SK-N-SH (cell line): ENCODE data around the gene BTBD16. TPM values are rescaled to one million over a fixed set of nuclear protein-coding genes. Genes with fewer than 3 reads are reported as not detected.

ENCODE experiments used
- CTCF ChIA-PET: fragments of 300-600, 350-600 bp; formaldehyde crosslinking; extraction: SDS; loops from one replicate; lab custom pipeline; 2021; lab: Yijun Ruan, JAX
- POLR2A ChIA-PET: fragments of 350-600 bp; sonication (Branson Sonifier 250); formaldehyde crosslinking; extraction: SDS; loops from one replicate; lab custom pipeline; 2020; ENCODE audit warnings: antibody characterized with exemption, inconsistent platforms; lab: Yijun Ruan, JAX
- DNase-seq: peaks from one replicate; pipeline ENCODE4 v3.0.0; 2012
- H2AFZ ChIP-seq: fragments of 200-600 bp; sonication (generic); 2 replicates; pipeline ENCODE4 v1.8.1; 2016; ENCODE audit warnings: antibody characterized with exemption, mild to moderate bottlenecking, low read depth
- H3F3A ChIP-seq: fragments of 200-600 bp; sonication (generic); replicated peaks from 2 replicates; pipeline ENCODE3; 2016; ENCODE audit warnings: antibody characterized with exemption, mild to moderate bottlenecking; ENCODE audit not compliant: insufficient read depth
- H3K27ac ChIP-seq, 2 experiments: fragments of 200-500 bp in 1 of 2; fragments of 200-600 bp in 1 of 2; sonication (Bioruptor generic) in 1 of 2; sonication (generic), shearing (Covaris generic) in 1 of 2; 2 replicates each; pipeline versions ENCODE4 v1.5.1 to v1.6.1; 2014 to 2016; ENCODE audit warnings: low read depth in 2 of 2, inconsistent platforms in 1 of 2, low read length in 1 of 2, mild to moderate bottlenecking in 1 of 2, mixed read lengths in 1 of 2
- H3K27me3 ChIP-seq: fragments of 200-600 bp; sonication (generic), shearing (Covaris generic); 2 replicates; pipeline ENCODE4 v1.6.1; 2016; ENCODE audit warnings: mixed run types; ENCODE audit not compliant: insufficient read depth
- H3K36me3 ChIP-seq, 2 experiments: fragments of 200-500 bp in 1 of 2; fragments of 200-600 bp in 1 of 2; sonication (Bioruptor generic) in 1 of 2; sonication (generic) in 1 of 2; replicated peaks in 1 of 2; 2 replicates each; pipeline versions ENCODE3 to v1.5.1; 2014 to 2016; ENCODE audit warnings: low read length in 1 of 2, mild to moderate bottlenecking in 1 of 2; ENCODE audit not compliant: insufficient read depth in 2 of 2, control insufficient read depth in 1 of 2
- H3K4me1 ChIP-seq, 2 experiments: fragments of 200-500 bp in 1 of 2; fragments of 200-600 bp in 1 of 2; sonication (Bioruptor generic) in 1 of 2; sonication (generic), shearing (Covaris generic) in 1 of 2; 2 replicates each; pipeline versions ENCODE4 v1.5.1 to v1.6.1; 2014 to 2016; ENCODE audit warnings: low read depth in 1 of 2, low read length in 1 of 2, mixed run types in 1 of 2; ENCODE audit not compliant: insufficient read depth in 2 of 2, control insufficient read depth in 1 of 2
- H3K4me2 ChIP-seq: fragments of 200-600 bp; sonication (generic), shearing (Covaris generic); 2 replicates; pipeline ENCODE4 v1.6.1; 2017; ENCODE audit warnings: mixed run types
- H3K4me3 ChIP-seq, 2 experiments: fragments of 200-500 bp in 1 of 2; fragments of 200-600 bp in 1 of 2; sonication (Bioruptor generic) in 1 of 2; sonication (generic), shearing (Covaris generic) in 1 of 2; 2 replicates each; pipeline versions ENCODE4 v1.5.1 to v1.8.1; 2014 to 2016; ENCODE audit warnings: low read depth in 2 of 2, inconsistent platforms in 1 of 2, low read length in 1 of 2, mild to moderate bottlenecking in 1 of 2, mixed read lengths in 1 of 2, moderate library complexity in 1 of 2
- H3K79me2 ChIP-seq: fragments of 200-600 bp; sonication (generic); 2 replicates; pipeline ENCODE4 v1.8.1; 2017; ENCODE audit warnings: mild to moderate bottlenecking; ENCODE audit not compliant: insufficient read depth
- H3K9ac ChIP-seq: fragments of 200-600 bp; sonication (generic); 2 replicates; pipeline ENCODE4 v1.6.1; 2017; ENCODE audit warnings: mixed run types
- H3K9me2 ChIP-seq: fragments of 200-600 bp; sonication (generic); 2 replicates; pipeline ENCODE4 v1.6.1; 2017; ENCODE audit warnings: mixed run types
- H3K9me3 ChIP-seq: fragments of 200-600 bp; sonication (generic); 2 replicates; pipeline ENCODE4 v1.6.1; 2017; ENCODE audit warnings: mixed run types, mild to moderate bottlenecking, moderate library complexity
- H4K20me1 ChIP-seq: fragments of 200-600 bp; sonication (generic); 2 replicates; pipeline ENCODE4 v1.6.1; 2017; ENCODE audit warnings: mild to moderate bottlenecking, mixed run types; ENCODE audit not compliant: insufficient read depth
- ELF1 ChIP-seq: IDR thresholded peaks from 2 replicates; pipeline ENCODE4 v1.4.0; 2012
- EP300 ChIP-seq, 2 experiments: IDR thresholded peaks; 2 replicates each; pipeline versions ENCODE4 v1.4.0 to v1.6.1; 2012; ENCODE audit warnings: borderline replicate concordance in 1 of 2, low read depth in 1 of 2, low read length in 1 of 2
- FOSL2 ChIP-seq: IDR thresholded peaks from 2 replicates; pipeline ENCODE4 v1.4.0; 2012; ENCODE audit warnings: low read depth, mild to moderate bottlenecking, moderate library complexity, borderline replicate concordance
- FOXJ3 ChIP-seq: sonication (generic); formaldehyde crosslinking; IDR thresholded peaks from 2 replicates; pipeline ENCODE4 v1.5.1; 2020; ENCODE audit warnings: mild to moderate bottlenecking, missing genetic modification reagents
- MEF2A ChIP-seq: IDR thresholded peaks from 2 replicates; pipeline ENCODE4 v1.4.0; 2012; ENCODE audit warnings: low read depth, borderline replicate concordance
- MXI1 ChIP-seq: IDR thresholded peaks from 2 replicates; pipeline ENCODE4 v1.6.1; 2012; ENCODE audit warnings: mild to moderate bottlenecking, low read depth, low read length, improper control_type of control experiment
- NRF1 ChIP-seq: IDR thresholded peaks from 2 replicates; pipeline ENCODE4 v1.6.1; 2012; ENCODE audit warnings: low read depth, mild to moderate bottlenecking, low read length
- RXRA ChIP-seq: IDR thresholded peaks from 2 replicates; pipeline ENCODE4 v1.4.0; 2012; ENCODE audit warnings: low read depth, mild to moderate bottlenecking, borderline replicate concordance
- SIN3A ChIP-seq: IDR thresholded peaks from 2 replicates; pipeline ENCODE4 v1.6.1; 2012; ENCODE audit warnings: low read depth, mild to moderate bottlenecking, low read length, moderate library complexity, borderline replicate concordance
- SMC3 ChIP-seq: IDR thresholded peaks from 2 replicates; pipeline ENCODE4 v1.6.1; 2012; ENCODE audit warnings: low read depth, low read length, improper control_type of control experiment
- YY1 ChIP-seq: IDR thresholded peaks from 2 replicates; pipeline ENCODE4 v1.4.0; 2012; ENCODE audit warnings: low read depth, mild to moderate bottlenecking
- WGBS: methylation state at CpG from one replicate; pipeline ENCODE4 v1.1.6; 2017; ENCODE audit warnings: low lambda C conversion rate; 5-methylcytosine and 5-hydroxymethylcytosine counted together
- polyA plus RNA-seq, 3 experiments: library from polyadenylated mRNA; depleted of rRNA; stranded (reverse); fragments of >200 nt; gene quantifications; 2 replicates each; pipeline ENCODE4 v1.2.3, GENCODE V29; 2012
- TF ChIP-seq, protein P1 (sequence below): fragments of 150-350 bp; IDR thresholded peaks from 2 replicates; pipeline ENCODE4 v1.6.1; 2016; ENCODE audit warnings: mild to moderate bottlenecking, low read depth, low read length
- TF ChIP-seq, protein P2 (sequence below): IDR thresholded peaks from 2 replicates; pipeline ENCODE4 v1.4.0; 2012; ENCODE audit warnings: low read depth, borderline replicate concordance
- TF ChIP-seq, protein P3 (sequence below): fragments of 150-350 bp; IDR thresholded peaks from 2 replicates; pipeline ENCODE4 v1.6.1; 2017; ENCODE audit warnings: antibody characterized with exemption, low read length, low read depth, borderline replicate concordance
- TF ChIP-seq, protein P4 (sequence below): IDR thresholded peaks from 2 replicates; pipeline ENCODE4 v1.4.0; 2012; ENCODE audit warnings: low read depth

Gene BTBD16
- polyA plus RNA-seq, 1 of the 3 experiments (the other 2 are of a cell fraction) = not detected

DNA sequence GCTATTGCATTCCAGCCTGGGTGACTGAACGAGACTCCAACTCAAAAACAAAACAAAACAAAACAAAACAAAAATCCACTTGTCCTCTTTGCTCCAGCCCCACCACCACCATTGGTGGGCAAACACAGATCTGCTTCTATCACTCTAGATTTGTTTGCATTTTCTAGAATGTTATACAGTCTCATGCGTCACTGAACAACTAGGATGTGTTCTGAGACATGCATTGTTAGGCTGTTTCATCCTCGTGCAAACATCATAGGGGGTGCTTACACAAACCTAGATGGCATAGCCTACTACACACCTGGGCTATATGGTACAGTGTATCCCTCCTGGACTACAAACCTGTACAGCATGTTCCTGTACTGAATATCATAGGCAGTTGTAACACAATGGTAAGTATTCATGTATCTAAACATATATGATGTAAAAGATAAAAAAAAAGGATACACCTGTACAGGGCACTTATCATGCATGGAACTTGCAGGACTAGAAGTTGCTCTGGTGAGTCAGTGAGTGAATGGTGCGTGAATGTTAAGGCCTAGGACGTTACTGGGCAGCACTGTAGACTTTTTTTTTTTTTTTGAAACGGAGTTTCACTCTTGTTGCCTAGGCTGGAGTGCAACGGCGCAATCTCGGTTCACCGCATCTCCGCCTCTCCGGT is 45.3 kb downstream of the BTBD16 start:
- H3K4me2 ChIP-seq = no peak overlapping the region
- H3K9me2 ChIP-seq = no peaks in the 10 kb centered on the region
- H3K4me1 ChIP-seq = no peaks in the 10 kb centered on the region
- ChIA-PET POLR2A (no interaction called here), CTCF (interaction anchor here (0.9 kb wide), 1 partner anchor 17 kb away, joined by 3 read pairs; no protein-coding TSS in a partner anchor)
- no peaks in the 10 kb centered on the region for H4K20me1 ChIP-seq
- WGBS = 68% methylated on average over 12 of the region's 12 CpGs
- TF ChIP-seq YY1 = no peak
- TF ChIP-seq MEF2A = no peak
- TF ChIP-seq, protein P1, sequence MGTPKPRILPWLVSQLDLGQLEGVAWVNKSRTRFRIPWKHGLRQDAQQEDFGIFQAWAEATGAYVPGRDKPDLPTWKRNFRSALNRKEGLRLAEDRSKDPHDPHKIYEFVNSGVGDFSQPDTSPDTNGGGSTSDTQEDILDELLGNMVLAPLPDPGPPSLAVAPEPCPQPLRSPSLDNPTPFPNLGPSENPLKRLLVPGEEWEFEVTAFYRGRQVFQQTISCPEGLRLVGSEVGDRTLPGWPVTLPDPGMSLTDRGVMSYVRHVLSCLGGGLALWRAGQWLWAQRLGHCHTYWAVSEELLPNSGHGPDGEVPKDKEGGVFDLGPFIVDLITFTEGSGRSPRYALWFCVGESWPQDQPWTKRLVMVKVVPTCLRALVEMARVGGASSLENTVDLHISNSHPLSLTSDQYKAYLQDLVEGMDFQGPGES = no peak
- TF ChIP-seq, protein P2, sequence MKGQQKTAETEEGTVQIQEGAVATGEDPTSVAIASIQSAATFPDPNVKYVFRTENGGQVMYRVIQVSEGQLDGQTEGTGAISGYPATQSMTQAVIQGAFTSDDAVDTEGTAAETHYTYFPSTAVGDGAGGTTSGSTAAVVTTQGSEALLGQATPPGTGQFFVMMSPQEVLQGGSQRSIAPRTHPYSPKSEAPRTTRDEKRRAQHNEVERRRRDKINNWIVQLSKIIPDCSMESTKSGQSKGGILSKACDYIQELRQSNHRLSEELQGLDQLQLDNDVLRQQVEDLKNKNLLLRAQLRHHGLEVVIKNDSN = no peak
- no peak for TF ChIP-seq EP300 (IDR thresholded peaks at IDR 0.05; ENCODE audit: borderline replicate concordance in 1 of 2, low read depth in 1 of 2, low read length in 1 of 2)
- TF ChIP-seq NRF1 = no peak
- no peak for TF ChIP-seq FOSL2
- TF ChIP-seq ELF1 = no peak
- TF ChIP-seq SMC3 = no peak
- TF ChIP-seq MXI1 = no peak
- TF ChIP-seq RXRA = no peak
- TF ChIP-seq, protein P3, sequence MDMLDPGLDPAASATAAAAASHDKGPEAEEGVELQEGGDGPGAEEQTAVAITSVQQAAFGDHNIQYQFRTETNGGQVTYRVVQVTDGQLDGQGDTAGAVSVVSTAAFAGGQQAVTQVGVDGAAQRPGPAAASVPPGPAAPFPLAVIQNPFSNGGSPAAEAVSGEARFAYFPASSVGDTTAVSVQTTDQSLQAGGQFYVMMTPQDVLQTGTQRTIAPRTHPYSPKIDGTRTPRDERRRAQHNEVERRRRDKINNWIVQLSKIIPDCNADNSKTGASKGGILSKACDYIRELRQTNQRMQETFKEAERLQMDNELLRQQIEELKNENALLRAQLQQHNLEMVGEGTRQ = no peak
- TF ChIP-seq FOXJ3 = no peak
- DNase-seq = no peak
- no peak overlapping the region for H2AFZ ChIP-seq
- H3K9ac ChIP-seq = no peak overlapping the region
- no peaks in the 10 kb centered on the region for H3F3A ChIP-seq
- 0 out of 2 replicates have a peak, but pooled peaks cover 11% of the 10 kb centered on the region for H3K9me3 ChIP-seq
- no peak overlapping the region for H3K4me3 ChIP-seq
- H3K36me3 ChIP-seq = no peaks in the 10 kb centered on the region
- no peak overlapping the region for H3K27ac ChIP-seq
- H3K27me3 ChIP-seq = no peaks in the 10 kb centered on the region
- H3K79me2 ChIP-seq = no peaks in the 10 kb centered on the region

DNA sequence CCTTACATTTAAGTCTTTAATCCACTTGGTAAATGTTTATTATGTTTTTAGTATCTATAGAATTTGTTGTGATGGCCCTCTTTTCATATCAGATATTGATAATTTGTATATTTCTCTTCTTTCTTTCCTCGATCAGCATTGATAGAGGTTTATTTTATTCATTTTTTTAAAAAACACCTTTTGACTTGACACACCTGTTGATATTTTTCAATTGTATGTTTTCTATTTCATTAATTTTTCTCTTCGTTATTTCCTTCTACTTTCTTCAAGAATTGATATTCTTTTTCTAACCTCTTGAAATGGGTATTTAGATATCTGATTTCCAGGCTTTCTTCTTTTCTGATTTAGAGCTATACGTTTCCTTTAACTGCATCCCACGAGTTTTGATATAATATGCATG is 50.9 kb downstream of the BTBD16 start:
- Histone ChIP-seq H3K9me2 (no peaks in the 10 kb centered on the region), H3K4me2 (no peak overlapping the region), H3K79me2 (no peaks in the 10 kb centered on the region), H3K27ac (no peak overlapping the region), H3K27me3 (no peaks in the 10 kb centered on the region), H3K9ac (no peak overlapping the region), H2AFZ (no peak overlapping the region), H3F3A (no peaks in the 10 kb centered on the region), H3K9me3 (0 out of 2 replicates have a peak, but pooled peaks cover 11% of the 10 kb centered on the region), H3K4me3 (no peak overlapping the region), H4K20me1 (no peaks in the 10 kb centered on the region), H3K4me1 (no peaks in the 10 kb centered on the region), H3K36me3 (no peaks in the 10 kb centered on the region)
- TF ChIP-seq SIN3A = no peak
- no peak for TF ChIP-seq MXI1
- TF ChIP-seq, protein P4, sequence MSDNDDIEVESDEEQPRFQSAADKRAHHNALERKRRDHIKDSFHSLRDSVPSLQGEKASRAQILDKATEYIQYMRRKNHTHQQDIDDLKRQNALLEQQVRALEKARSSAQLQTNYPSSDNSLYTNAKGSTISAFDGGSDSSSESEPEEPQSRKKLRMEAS = no peak
- no peak for DNase-seq
- ChIA-PET CTCF (interaction anchor here (4.0 kb wide), 1 partner anchor 114 kb away, joined by 22 read pairs; no protein-coding TSS in a partner anchor), POLR2A (no interaction called here)
- 14% methylated on average over 4 of the region's 4 CpGs for WGBS
